HepG2 (cell line): ENCODE data around the gene LMAN2. TPM values are rescaled to one million over a fixed set of nuclear protein-coding genes. Genes with fewer than 3 reads are reported as not detected.
A peak's percentile ranks its signal among the peaks of the same experiment; 100 is the strongest.

ENCODE experiments used
- BRD4 ChIP-seq: sonication (generic); formaldehyde crosslinking; IDR thresholded peaks from 2 replicates; pipeline ENCODE4 v1.4.0; 2020; ENCODE audit warnings: missing genetic modification reagents
- FOSL2 ChIP-seq: sonication (generic); formaldehyde crosslinking; IDR thresholded peaks from 2 replicates; pipeline ENCODE4 v1.4.0; 2020; ENCODE audit warnings: missing genetic modification reagents
- NCOA1 ChIP-seq: sonication (generic); formaldehyde crosslinking; IDR thresholded peaks from 2 replicates; pipeline ENCODE4 v1.9.0; 2021; ENCODE audit warnings: missing genetic modification reagents
- PRMT3 ChIP-seq: sonication (generic); formaldehyde crosslinking; IDR thresholded peaks from 2 replicates; pipeline ENCODE4 v1.8.1; 2022; ENCODE audit warnings: low read depth, mild to moderate bottlenecking, moderate library complexity, missing genetic modification reagents, borderline replicate concordance
- RFX5 ChIP-seq: IDR thresholded peaks from 2 replicates; pipeline ENCODE4 v1.6.1; 2011; ENCODE audit warnings: low read depth, low read length, improper control_type of control experiment
- RXRA ChIP-seq: sonication (generic); formaldehyde crosslinking; IDR thresholded peaks from 2 replicates; pipeline ENCODE4 v1.5.1; 2020; ENCODE audit warnings: missing genetic modification reagents
- ZNF549 ChIP-seq: sonication (generic); formaldehyde crosslinking; IDR thresholded peaks from 2 replicates; pipeline ENCODE4 v1.5.0; 2020; ENCODE audit warnings: missing genetic modification reagents
- ZNF891 ChIP-seq: sonication (generic); formaldehyde crosslinking; IDR thresholded peaks from 2 replicates; pipeline ENCODE4 v1.5.0; 2020; ENCODE audit warnings: mild to moderate bottlenecking, missing genetic modification reagents
- polyA plus RNA-seq, 8 experiments: library from polyadenylated mRNA; depleted of rRNA in 3 of 8; stranded (reverse) in 7 of 8; unstranded in 1 of 8; fragments of >200 nt; fragmentation: Illumina TruSeq in 4 of 8; extraction: Trizol in 4 of 8; gene quantifications; 2 replicates each; pipeline versions ENCODE4 v1.2.1 to v1.2.3, GENCODE V29; 2011 to 2016; ENCODE audit warnings: low read depth in 4 of 8, missing spikeins in 1 of 8, mixed read lengths in 1 of 8; ENCODE audit not compliant: insufficient read depth in 1 of 8
- total RNA-seq, 5 experiments: library from RNA; depleted of rRNA; stranded (reverse); fragments of >200 nt; fragmentation: Illumina TruSeq; extraction: Trizol; gene quantifications; 2 replicates each; pipeline ENCODE4 v1.2.3, GENCODE V29; 2016; ENCODE audit warnings: low read depth in 1 of 5
- TF ChIP-seq, protein P1 (sequence below): sonication (generic); formaldehyde crosslinking; IDR thresholded peaks from 2 replicates; pipeline ENCODE4 v1.5.1; 2020; ENCODE audit warnings: mild to moderate bottlenecking, moderate library complexity, missing genetic modification reagents
- TF ChIP-seq, protein P2 (sequence below): sonication (generic); formaldehyde crosslinking; IDR thresholded peaks from 2 replicates; pipeline ENCODE4 v1.4.0; 2020; ENCODE audit warnings: mild to moderate bottlenecking, missing genetic modification reagents

LMAN2 gene
- total and polyA plus RNA-seq, 2 of the 13 experiments (the other 11 are each of a cell fraction or from before 2014, with no cell fraction given), result 191 to 197 TPM

DNA sequence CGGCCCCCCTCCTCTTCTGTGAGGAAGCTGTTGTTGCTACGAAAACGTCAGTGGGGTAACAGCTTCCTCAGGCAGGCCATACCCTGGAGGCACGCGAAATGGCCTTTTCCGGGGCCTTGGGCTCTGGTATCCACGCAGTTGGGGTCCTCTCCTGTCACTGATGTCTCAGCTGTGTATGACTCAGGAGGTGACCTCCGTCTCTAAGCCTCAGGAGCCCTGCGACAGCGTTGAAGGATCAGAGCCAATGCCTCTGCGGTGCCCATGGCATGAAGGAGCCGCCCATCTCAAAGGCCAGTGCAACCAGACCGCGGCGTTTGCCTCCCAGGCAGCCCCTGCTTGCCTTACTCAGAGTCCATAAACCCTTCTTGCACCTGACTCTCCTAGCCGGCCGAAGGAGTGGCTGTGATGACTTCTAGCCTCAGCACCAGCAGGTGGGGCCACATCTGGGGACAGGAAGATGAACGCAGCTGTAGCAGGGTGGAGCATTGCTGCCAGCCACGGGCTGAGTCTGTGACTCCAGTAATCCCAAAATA, 38.8 kb downstream of the LMAN2 start (continued):
- TF ChIP-seq, protein P1, sequence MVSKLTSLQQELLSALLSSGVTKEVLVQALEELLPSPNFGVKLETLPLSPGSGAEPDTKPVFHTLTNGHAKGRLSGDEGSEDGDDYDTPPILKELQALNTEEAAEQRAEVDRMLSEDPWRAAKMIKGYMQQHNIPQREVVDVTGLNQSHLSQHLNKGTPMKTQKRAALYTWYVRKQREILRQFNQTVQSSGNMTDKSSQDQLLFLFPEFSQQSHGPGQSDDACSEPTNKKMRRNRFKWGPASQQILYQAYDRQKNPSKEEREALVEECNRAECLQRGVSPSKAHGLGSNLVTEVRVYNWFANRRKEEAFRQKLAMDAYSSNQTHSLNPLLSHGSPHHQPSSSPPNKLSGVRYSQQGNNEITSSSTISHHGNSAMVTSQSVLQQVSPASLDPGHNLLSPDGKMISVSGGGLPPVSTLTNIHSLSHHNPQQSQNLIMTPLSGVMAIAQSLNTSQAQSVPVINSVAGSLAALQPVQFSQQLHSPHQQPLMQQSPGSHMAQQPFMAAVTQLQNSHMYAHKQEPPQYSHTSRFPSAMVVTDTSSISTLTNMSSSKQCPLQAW, result 0 out of 2 replicates have a peak, but pooled peaks have one; percentile 21
- TF ChIP-seq NCOA1 (CRISPR knock-in tag) (0 out of 2 replicates have a peak, but pooled peaks have one; percentile 8), ZNF549 (CRISPR knock-in tag) (no peak), PRMT3 (CRISPR knock-in tag) (0 out of 2 replicates have a peak, but pooled peaks have one; percentile 9), RXRA (CRISPR knock-in tag) (no peak), RFX5 (0 out of 2 replicates have a peak, but pooled peaks have one; percentile 4), FOSL2 (CRISPR knock-in tag) (no peak), BRD4 (CRISPR knock-in tag) (0 out of 2 replicates have a peak, but pooled peaks have one; percentile 66), ZNF891 (CRISPR knock-in tag) (peak; percentile 67; the same call in 1 of the 2 replicates)
- TF ChIP-seq, protein P2, sequence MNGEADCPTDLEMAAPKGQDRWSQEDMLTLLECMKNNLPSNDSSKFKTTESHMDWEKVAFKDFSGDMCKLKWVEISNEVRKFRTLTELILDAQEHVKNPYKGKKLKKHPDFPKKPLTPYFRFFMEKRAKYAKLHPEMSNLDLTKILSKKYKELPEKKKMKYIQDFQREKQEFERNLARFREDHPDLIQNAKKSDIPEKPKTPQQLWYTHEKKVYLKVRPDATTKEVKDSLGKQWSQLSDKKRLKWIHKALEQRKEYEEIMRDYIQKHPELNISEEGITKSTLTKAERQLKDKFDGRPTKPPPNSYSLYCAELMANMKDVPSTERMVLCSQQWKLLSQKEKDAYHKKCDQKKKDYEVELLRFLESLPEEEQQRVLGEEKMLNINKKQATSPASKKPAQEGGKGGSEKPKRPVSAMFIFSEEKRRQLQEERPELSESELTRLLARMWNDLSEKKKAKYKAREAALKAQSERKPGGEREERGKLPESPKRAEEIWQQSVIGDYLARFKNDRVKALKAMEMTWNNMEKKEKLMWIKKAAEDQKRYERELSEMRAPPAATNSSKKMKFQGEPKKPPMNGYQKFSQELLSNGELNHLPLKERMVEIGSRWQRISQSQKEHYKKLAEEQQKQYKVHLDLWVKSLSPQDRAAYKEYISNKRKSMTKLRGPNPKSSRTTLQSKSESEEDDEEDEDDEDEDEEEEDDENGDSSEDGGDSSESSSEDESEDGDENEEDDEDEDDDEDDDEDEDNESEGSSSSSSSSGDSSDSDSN (CRISPR knock-in tag), result peak; percentile 28; the same call in 1 of the 2 replicates
- TF ChIP-seq, all 625 proteins: peak for 15
